ENCODE data around the gene EEF1G. TPM values are rescaled to one million over a fixed set of nuclear protein-coding genes. Genes with fewer than 3 reads are reported as not detected.
A peak's percentile ranks its signal among the peaks of the same experiment; 100 is the strongest.

The EEF1G gene
- total and polyA plus RNA-seq, 9 of the 15 experiments (the other 6 are each of a cell fraction or from before 2014, with no cell fraction given): 985 to 2,349 (median 2,035) TPM

DNA sequence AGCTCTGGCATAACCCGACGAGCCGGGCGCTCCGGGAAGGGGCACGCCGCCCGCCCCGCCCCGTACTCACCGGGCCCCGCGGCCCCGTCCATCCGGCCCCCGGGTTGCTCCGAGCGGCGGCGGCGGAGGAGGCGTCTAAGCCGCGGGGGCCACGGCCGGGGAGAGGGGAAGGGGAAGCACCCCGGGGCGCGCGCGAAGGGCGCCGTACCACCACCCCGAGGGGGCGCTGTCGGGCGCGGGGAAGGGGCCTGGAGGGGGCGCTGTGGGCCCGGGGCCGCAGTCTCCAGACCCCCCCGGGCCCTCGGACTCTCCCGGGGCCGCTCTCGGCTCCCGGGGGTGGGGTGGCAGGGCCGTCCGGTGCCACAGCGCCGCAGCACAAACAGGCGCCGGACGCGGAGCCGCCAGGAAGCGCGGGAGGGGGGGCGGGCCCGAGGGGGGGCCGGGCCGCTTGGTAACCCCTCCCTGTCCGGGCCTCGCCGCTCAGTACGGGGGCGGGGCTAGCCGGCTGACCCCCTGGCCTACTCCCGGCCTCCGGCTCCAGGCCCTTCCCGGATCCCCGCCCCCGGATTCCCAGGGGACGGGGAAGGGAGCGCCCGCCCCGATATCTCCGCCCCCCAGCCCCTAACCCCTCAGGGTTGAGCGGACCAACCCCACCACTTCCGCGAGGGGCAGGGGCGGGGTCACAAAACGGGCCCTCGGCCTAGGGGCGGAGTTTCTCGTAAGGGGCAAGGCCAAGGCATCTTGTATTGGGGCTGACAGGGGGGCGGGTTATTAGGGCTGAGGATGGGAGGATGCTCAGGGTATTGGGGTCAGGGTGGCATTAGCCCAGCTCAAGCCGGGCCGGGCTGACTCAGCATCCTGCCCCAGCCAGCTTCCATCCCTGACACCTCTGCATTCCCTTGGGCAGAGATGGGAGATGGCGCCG, 38.9 kb upstream of the EEF1G start, which contains the start of the genes EML3 and ROM1 (continued):
- TF ChIP-seq ZNF175 (CRISPR knock-in tag; IDR thresholded peaks at IDR 0.05; ENCODE audit: low read depth) (peak; percentile 59; the same call in 1 of the 2 replicates), ZZZ3 (IDR thresholded peaks at IDR 0.05) (no peak), OTX1 (CRISPR knock-in tag; IDR thresholded peaks at IDR 0.05) (no peak), RUNX1 (IDR thresholded peaks at IDR 0.05; ENCODE audit: low read depth) (0 out of 2 replicates have a peak, but pooled peaks have one; percentile 71), RBM14 (IDR thresholded peaks at IDR 0.05; ENCODE audit: borderline replicate concordance, insufficient read depth, low read depth, low read length) (no peak), ATF7 (IDR thresholded peaks at IDR 0.05) (peak; percentile 12; the same call in 1 of the 2 replicates)
- TF ChIP-seq, protein P1, sequence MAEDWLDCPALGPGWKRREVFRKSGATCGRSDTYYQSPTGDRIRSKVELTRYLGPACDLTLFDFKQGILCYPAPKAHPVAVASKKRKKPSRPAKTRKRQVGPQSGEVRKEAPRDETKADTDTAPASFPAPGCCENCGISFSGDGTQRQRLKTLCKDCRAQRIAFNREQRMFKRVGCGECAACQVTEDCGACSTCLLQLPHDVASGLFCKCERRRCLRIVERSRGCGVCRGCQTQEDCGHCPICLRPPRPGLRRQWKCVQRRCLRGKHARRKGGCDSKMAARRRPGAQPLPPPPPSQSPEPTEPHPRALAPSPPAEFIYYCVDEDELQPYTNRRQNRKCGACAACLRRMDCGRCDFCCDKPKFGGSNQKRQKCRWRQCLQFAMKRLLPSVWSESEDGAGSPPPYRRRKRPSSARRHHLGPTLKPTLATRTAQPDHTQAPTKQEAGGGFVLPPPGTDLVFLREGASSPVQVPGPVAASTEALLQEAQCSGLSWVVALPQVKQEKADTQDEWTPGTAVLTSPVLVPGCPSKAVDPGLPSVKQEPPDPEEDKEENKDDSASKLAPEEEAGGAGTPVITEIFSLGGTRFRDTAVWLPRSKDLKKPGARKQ (CRISPR knock-in tag; IDR thresholded peaks at IDR 0.05): no peak
- TF ChIP-seq, protein P2, sequence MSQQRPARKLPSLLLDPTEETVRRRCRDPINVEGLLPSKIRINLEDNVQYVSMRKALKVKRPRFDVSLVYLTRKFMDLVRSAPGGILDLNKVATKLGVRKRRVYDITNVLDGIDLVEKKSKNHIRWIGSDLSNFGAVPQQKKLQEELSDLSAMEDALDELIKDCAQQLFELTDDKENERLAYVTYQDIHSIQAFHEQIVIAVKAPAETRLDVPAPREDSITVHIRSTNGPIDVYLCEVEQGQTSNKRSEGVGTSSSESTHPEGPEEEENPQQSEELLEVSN (IDR thresholded peaks at IDR 0.05; ENCODE audit: borderline replicate concordance in 1 of 2, extremely low read depth in 1 of 2, insufficient read depth in 1 of 2, insufficient read length in 1 of 2, low read depth in 1 of 2, low read length in 1 of 2, poor library complexity in 1 of 2, severe bottlenecking in 1 of 2): peak in 1 of 2 experiments; percentile 62
- TF ChIP-seq, protein P3, sequence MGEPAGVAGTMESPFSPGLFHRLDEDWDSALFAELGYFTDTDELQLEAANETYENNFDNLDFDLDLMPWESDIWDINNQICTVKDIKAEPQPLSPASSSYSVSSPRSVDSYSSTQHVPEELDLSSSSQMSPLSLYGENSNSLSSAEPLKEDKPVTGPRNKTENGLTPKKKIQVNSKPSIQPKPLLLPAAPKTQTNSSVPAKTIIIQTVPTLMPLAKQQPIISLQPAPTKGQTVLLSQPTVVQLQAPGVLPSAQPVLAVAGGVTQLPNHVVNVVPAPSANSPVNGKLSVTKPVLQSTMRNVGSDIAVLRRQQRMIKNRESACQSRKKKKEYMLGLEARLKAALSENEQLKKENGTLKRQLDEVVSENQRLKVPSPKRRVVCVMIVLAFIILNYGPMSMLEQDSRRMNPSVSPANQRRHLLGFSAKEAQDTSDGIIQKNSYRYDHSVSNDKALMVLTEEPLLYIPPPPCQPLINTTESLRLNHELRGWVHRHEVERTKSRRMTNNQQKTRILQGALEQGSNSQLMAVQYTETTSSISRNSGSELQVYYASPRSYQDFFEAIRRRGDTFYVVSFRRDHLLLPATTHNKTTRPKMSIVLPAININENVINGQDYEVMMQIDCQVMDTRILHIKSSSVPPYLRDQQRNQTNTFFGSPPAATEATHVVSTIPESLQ (CRISPR knock-in tag; IDR thresholded peaks at IDR 0.05): no peak
- TF ChIP-seq, protein P4, sequence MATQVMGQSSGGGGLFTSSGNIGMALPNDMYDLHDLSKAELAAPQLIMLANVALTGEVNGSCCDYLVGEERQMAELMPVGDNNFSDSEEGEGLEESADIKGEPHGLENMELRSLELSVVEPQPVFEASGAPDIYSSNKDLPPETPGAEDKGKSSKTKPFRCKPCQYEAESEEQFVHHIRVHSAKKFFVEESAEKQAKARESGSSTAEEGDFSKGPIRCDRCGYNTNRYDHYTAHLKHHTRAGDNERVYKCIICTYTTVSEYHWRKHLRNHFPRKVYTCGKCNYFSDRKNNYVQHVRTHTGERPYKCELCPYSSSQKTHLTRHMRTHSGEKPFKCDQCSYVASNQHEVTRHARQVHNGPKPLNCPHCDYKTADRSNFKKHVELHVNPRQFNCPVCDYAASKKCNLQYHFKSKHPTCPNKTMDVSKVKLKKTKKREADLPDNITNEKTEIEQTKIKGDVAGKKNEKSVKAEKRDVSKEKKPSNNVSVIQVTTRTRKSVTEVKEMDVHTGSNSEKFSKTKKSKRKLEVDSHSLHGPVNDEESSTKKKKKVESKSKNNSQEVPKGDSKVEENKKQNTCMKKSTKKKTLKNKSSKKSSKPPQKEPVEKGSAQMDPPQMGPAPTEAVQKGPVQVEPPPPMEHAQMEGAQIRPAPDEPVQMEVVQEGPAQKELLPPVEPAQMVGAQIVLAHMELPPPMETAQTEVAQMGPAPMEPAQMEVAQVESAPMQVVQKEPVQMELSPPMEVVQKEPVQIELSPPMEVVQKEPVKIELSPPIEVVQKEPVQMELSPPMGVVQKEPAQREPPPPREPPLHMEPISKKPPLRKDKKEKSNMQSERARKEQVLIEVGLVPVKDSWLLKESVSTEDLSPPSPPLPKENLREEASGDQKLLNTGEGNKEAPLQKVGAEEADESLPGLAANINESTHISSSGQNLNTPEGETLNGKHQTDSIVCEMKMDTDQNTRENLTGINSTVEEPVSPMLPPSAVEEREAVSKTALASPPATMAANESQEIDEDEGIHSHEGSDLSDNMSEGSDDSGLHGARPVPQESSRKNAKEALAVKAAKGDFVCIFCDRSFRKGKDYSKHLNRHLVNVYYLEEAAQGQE (IDR thresholded peaks at IDR 0.05; ENCODE audit: borderline replicate concordance): peak; percentile 35
- TF ChIP-seq, protein P4 (CRISPR knock-in tag; IDR thresholded peaks at IDR 0.05; ENCODE audit: low read depth): no peak

Data from K562 (cell line).